AG20443 (cell line): ENCODE data around the gene MAP2K3.

ENCODE experiments used
- DNase-seq: peaks from one replicate; pipeline ENCODE4 v3.0.0; 2012; ENCODE audit warnings: low spot score, mixed read lengths

The MAP2K3 gene

DNA sequence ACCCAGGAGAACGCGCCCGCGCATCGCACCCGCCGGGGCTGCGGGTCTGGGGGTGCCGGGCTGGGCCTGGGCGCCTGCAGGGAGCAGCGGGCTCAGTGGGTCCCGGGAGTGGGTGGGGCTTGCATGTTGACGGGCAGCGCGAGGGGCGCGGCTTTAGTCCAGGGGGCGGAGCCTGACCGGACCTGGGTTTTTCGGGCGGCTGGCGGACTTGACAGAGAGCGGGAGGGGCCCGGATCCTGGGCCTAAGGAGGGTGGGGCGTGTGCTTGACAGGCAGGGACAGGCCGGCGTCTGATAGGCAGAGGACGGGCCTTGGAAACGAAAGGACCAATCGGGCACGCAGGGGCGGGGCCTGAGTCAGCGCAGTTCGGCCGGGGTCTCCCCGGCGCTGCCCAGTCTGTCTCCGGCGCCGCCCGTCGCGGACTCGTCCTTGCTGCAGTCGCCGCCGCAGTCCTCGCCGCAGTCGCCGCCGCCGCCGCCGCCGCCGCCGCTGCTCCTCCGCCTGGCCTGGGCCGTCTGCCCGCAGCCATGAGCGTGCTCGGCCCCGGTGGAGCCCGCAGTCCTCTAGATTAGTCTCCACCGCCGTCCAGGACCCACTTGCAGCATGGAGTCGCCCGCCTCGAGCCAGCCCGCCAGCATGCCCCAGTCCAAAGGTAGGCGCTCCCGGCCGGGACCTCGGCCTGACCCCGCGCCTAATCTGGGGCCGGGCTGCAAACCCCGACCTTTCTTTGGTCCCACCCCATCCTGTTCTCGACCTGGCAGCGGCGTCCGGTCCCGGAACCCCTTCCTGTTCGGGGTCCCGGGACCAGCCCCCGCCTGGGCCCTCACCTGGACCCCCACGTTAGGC, at the start of gene MAP2K3:
Gene MAP2K3 (plus strand): TSS at position 393 of the 845 bp plus-strand sequence. CDS start 210 bp downstream, at position 603.
- peak; percentile 96 for DNase-seq

DNA sequence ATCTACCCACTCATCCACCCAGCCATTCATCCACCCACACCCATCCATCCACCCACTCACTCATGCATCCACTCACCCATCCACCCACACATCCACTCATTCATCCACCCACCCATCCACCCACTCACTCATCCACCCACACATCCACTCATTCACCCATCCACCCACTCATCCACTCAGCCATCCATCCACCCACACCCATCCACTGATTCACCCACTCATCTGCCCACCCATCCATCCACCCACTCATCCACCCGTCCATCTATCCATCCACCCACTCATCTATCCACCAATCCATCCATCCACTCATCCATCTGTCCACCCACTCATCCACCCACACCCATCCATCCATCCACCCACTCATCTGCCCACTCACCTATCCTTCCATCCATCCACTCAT, 48.6 kb upstream of the MAP2K3 start:
- DNase-seq: no peak

DNA sequence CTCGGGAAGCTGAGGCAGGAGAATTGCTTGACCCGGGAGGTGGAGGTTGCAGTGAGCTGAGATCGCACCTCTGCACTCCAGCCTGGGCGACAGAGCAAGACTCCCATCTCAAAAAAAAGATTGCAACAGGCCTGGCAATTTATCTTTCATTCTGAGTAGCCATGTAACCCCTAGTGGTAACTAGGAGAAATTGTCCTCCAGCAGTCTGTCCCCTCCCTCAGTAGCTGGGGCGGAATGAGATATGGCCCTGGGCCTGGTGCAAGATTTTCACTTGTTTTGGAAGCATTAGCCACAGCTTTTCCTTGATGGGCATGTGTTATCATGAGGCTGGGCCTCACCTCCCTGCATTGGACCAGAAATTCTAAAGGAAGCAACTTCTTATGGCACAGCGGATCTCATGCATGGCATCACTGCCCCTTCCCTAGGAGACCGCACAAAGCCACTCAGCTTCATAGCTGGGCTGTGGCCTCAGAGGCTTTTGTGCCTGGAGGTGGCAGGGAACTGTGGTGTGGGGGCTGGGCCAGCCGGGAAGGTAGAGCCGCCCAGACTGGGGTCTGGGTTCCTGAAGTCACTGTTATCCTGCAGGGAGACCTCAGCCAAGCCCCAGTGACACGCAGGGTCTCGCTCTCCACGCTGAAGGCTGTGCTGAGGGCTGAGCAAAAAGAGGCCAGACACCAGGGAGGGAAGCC, 44.7 kb upstream of the MAP2K3 start:
- DNase-seq: peak; percentile 74

DNA sequence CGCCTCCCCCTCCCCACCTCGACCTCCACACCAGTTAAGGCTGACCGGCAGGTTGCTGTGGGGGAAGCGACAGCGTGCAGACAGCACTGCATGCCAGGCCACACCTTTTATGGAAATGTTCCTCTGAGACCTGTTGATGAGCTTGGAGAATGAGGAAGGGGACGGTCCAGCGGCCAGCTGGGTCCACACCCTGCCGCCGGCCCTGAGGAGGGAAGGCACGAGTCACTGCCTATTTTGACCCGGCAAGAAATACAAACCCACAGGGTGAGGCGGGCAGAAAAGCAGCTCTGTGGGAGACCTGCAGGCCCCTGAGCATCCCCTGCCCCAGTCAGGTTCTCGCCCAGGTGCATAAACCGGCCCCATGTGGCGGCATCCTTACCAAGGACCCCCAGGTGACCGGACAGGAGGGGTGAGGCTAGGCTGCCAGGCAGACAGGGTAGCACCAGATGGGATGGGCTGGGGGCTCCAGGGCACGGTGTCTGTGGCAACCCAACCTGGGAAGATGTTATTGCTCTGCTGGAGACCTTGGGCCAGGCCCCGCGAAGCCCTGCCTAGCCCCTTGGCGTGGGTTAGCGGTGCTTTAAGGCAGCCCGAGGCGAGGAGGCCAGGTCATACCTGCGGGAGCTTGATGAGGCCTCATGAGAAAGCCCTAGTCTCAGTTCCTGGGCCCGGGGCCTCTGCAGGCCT, 44.0 kb upstream of the MAP2K3 start:
- no peak for DNase-seq

DNA sequence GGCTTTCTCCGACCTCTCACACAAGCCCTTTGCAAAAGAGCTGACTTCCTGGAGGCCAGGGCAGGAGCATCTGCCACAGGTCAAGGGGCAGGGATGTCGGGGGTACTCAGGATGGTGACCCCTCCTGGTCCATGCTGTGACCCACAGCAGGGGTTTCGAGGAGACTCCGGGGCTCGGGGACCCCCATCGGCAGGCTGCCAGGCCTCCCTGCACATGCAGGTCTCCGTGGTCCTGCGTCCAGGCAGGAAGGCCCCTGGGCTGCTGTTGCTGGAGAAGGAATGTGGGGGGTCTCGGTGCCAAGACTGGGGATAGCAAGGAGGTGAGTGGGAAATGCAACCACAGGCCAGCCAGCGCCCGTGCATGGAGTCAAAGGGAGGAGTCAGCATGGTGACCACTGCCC, 42.9 kb upstream of the MAP2K3 start:
- DNase-seq: no peak

DNA sequence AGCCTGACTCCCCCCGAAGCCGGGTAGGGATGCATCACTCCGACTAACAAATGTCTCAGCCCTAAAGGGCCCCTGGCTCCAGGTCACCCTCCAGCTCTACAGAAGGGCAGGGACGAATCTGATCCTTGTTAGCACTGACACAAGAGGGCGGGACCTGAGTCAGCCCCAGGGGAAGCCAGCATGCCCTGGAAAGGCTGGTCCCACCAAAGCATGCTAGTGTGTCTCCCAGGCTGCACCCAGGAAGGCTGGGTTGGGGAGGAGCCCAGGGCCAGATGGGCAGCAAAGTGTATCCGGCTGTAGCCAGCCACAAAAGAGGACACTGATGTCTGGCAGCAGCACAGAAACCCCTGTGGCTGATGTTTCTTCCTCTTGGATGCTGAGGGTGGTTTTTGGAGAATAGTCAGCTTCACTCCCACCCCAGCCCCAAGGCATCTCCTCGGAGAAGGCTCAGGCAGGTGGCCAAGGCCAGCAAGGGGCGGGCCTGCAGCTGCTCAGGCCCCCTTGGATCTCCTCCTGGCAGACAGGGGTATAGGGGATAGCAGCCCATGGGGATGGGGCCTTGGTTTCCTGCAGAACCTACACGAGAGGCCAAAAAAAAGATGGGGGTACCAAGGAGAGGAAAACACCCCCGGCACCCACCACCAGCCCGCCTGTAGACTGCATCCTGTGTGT, 42.3 kb upstream of the MAP2K3 start:
- no peak for DNase-seq

DNA sequence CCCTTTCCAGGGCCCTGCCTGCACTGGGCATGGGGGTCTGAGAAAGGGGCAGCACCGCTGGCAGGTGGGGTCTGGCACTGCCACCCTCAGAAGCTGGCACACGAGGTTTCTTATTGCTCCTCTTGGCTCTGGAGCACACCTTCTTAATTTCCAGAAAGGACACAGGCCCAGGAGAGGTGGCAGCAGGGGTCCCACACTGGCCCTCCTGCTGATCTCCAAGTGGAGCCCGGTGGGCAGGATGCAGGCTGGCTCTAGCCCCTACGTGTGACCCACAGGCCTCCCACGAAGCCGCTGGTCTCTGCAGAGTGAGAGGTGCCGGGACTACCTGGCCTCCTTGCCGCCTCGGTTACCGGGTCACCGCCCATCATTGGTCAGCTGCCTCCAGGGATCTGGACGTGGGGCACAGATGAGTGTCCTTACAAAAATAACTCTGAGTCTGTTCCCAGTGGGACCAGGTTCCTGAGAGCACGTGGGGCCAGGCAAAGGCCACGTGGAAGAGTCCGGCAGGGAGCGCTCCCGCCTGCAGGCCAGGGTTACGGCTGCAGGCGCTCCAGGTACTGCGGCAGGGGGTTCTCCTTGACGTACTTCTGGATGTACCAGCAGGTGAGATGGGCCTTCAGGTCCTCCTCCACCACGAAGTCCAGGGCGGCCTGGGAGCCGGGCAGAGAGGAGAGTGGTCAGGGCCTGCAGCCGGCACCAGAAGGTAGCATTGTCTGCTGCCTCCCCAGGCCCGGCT, 41.6 kb upstream of the MAP2K3 start:
- no peak for DNase-seq

DNA sequence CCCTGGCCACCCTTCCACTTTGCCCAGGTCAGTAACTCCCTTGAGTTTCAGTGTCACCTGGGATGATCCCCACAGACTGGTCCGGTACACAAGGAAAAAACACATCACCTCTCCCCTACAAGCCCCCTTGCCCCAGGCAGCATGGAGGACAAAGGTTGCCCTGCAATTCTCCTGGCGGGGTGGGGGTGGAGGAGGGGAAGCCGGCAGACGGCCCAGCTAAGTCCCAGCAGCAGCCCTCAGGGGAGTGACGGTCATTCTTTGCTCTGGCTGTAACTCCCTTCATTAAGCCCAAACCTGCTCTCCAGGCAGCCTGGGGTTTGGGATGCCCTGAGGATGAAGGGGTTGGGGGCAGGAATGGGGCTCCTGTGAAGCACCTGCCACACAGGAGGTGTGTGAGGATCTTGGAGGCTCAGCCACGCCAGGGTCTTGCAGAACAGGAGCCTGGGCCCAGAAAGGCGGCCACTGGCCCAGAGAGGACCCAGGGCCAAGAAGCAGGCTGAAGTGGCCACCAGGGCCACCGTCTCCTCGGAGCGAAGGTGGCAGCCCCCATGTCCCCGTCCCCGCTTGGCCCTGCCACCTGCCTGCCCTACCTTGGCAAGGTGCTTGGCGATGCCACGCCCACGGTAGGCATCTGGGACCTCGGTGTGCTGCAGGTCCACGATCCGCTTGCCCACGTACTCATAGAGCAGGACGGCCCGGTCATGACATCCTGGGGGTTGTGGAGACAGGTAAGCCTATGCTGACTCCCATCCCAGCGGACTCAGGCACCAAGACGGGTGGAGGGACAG, 40.8 kb upstream of the MAP2K3 start:
- DNase-seq: no peak

DNA sequence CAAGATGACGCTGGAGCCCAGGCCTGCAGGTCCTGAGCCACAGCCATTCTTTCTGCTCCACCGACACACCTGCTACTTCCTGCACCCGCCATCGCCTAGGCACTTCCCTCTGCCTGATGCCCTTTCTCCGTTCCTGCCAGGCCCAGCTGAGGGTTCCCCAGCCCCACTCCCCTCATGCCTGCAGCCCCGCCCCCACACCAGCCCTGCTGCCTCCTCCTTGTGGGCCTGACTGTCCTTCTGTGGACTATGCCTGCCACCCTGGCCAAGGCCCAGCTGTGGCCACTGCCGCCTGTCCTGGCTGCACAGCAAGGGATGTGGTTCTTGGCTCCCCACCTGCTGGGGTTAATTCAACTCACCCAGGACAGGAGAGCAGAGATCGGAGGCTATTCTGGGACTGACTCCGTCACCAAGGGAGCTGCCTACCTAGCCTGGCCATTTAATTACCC, 38.8 kb upstream of the MAP2K3 start:
- DNase-seq: no peak

DNA sequence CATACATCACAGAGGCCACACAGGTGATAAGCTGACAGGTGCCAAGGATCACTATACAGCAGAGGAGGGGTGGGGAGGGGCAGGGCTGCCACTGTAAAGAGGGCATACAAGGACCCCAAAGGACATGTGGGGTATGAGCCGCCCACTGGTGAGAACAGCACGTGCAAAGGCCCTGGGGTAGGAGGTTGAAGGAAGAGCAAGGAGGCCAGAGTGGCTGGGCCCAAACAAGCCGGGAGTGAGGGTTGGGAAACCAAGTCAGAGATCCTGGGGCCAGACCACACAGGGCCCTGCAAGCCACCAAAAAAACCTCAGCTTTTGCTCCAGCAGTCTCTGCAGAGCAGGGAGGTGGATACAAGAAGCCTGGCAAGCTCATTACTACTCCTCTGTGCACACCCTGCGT, 37.8 kb upstream of the MAP2K3 start:
- no peak for DNase-seq

DNA sequence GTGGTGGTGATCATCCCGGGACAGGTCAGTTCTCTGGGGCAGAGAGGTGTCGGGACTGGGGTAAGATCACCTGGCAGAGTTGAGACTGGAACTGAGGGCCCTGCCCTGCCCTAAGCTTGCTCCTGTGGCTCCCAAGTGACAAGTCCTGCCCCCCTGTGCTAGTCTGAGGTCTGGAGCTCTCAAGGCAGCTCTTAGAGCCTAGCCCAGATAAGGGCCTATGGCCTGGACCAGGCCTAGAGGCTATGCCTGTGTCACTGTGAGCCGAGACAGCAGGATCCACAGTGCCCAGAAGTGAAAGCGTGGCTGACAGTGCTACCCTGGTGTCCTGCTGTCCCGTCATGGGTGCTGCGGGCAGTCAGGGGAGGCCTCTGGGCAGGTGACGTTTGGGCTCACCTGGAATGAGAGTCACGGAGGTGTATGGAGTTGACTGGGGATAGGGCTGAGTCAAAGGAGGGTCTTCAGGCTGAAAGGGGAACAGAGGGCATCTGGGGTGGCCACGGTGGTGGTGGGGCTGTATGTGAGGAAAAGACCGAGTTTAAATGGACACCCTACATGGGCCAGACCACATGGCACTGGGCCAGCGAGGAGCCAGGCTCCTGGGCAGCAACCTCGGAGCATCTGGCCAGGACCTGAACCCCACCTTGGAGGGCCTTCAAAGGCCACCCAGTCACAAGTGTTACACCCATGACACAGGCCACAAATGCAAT, 36.8 kb upstream of the MAP2K3 start:
- DNase-seq: no peak

DNA sequence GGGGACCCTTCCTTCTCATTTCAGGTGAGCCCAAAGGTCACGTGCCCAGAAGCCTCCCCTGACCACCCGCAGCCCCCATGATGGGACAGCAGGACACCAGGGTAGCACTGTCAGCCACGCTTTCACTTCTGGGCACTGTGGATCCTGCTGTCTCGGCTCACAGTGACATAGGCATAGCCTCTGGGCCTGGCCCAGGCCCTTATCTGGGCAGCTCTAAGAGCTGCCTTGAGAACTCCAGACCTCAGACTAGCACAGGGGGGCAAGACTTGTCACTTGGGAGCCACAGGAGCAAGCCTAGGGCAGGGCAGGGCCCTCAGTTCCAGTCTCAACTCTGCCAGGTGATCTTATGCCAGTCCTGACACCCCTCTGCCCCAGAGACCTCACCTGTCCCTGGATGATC, 36.0 kb upstream of the MAP2K3 start:
- DNase-seq: no peak

DNA sequence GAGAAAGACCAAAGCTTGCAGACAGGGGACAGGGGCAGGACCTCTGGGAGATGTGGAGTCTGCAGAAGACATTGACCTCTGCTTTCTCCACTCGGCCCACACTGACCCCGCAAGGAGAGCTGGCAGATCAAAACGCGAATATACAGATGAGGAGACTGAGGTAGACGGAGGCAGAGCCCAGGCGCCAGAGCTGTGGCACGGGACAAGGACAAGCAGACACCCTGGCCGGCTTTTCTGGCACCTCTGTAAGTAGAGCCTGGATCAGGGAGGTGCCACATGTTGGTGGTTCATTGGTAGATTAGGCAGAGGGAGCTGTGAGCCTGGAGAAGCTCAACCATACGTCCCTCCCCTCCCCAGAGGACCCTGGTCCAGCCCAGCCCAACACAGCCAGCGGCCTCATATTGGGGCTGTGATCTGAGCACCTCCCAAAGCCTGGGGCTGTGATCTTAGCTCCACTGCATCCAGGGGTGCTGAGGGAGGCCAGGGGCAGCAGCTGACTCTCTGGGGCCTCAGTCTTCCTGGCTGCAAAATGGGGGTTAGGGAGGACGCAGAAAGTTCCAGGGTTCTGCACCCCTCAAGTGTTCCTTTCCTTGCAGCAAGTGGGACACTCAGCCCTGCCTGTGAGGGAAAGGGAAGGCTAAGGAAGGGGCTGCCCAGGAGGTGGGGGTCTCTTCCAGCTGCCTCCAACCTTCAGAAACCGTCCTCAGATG, 35.3 kb upstream of the MAP2K3 start:
- no peak for DNase-seq

DNA sequence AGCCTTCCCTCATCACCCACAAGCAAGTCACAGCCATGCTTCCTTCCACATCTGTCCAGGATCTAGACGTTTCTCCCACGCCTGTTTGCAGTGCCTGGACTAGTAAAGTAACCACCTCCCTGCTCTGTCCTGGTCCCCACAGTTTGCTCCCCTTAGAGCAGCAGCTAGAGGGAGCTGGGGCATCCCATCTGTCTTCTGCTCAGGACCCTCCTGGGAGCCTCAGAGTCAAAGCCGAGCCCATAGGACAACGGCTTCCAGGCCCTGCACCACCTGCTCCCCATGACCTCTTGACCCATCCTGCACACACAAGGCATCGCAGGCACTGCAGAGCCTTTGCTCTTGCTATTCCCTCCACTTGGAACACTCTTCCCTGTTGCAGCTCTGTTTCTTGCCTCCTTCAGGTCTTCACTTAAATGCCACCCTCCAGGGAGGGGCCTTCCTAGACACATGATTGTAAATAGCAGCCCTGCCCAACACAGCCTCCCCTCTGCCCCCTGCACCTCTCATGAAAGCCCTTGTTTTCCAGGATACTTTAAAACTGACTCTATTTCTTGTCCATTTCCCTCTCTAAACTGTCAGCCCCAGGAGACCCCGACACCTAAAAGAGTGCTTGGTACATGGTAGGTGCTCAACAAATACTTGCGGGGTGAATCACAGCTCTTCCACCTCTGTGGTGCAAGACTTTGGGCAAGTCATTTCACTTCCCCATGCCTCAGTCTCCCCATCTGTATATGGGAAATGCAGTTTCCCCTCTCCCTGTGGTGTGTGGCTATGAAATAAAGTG, 34.4 kb upstream of the MAP2K3 start:
- DNase-seq: no peak

DNA sequence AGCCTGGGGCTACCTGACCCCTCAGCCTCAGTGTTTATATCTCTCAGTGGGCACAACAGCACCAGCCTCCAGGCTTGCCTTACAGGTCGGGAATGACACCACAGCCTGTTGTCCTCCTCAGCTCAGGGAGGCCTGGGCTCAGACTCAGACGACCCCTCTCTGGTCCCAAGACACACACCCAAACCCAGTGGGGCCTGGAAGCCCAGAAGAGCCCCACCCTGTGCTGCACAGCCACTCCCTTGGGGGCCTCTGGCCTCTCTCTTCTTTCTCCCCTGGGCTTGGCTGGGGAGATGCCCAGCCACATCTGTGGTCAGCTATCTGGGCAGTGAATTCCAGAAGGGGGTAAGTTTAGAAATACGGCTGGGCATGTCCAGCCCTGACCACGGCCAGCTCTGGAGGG, 33.7 kb upstream of the MAP2K3 start:
- DNase-seq: no peak

DNA sequence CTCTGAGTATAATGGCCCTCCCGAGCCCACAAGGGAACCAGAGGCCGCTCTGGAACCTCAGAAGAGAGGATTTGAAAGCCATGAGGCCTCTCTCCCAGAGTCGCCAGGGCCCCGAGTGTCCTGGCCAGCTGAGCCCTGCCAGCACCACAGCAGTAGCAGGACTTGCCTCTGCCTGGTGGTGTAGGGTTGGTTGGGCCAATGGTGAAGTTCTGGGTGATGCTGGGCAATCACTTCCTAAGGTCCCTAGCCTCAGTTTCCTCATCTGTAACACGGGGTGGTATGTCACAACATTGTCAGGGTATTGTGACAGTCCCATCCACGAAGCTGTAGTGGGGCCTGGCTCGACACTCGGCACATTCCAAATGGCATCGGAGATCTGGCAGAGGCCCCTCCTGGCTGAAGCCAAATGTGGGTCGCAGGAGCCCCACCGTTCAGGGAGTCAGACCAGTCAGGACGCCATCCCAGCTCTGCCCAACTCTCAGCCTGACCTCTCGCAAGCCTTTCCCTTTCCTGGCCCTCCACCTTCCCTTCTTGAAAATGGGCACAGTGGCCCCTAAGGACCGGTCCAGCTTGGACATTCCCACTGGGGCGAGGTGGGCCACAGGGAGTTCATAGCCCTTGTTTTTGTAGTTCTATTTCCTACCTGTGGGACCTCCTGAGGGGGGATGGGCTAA, 33.0 kb upstream of the MAP2K3 start:
- no peak for DNase-seq

DNA sequence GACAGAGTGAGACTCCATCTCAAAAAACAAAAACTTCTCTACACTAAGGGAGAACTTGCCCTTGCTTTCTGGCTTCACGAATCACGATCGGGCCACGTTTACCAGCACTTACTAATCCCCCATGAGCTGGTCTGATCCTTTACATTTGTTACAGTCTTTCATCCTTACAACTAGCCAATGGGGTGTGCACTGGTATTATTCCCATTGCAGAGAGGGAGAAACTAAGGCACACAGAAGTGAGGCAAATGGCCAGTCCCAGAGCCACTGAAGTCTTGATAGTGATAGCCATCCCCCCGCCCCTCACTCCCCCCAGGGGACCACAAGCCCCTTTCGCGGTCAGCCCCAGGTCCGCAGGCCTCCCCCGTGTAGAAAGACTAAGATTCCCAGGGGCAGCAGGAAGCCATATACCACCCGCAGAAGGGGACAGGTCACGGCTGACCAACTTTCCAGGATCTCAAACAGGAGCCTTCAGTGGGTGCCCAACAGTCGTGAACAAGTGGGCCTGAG, 32.2 kb upstream of the MAP2K3 start:
- DNase-seq: no peak
